ENCODE results near the gene CHMP2A. TPM values are rescaled to one million over a fixed set of nuclear protein-coding genes. Genes with fewer than 3 reads are reported as not detected.

CHMP2A gene
- total RNA-seq, 1 experiment from 2014 or later = 154 TPM

DNA sequence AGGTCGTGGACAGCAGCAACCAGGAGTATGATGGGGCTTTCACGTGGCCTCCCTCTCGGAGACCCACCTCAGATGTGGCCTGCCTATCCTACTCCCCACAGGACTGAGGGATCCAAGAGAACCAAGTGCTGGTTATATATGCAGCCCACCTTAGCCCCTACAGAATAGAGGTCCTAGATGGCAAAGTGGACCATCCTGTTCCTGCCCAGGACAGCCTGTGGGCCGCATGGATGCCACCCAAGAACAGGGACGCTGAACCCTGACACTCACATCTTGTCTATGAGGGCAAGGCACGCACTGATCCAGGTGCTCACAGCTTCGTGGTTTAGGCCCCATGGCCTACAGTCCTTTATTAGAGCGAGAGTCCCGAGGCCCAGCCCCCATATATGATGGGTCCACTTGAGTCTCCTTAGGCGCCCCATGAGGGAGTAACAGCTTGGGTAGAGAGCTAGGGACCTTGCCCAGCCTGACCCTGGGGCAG is 41.7 kb downstream of the CHMP2A start:
- Mint-ChIP-seq H3K36me3 (ENCODE audit: insufficient read depth, unreplicated experiment) (peaks cover 23% of the 10 kb centered on the region), H3K4me3 (ENCODE audit: unreplicated experiment) (peak overlapping the region; percentile 77), H3K27me3 (ENCODE audit: insufficient read depth, unreplicated experiment) (no peaks in the 10 kb centered on the region), H3K27ac (ENCODE audit: low read depth, unreplicated experiment) (peak overlapping the region; percentile 86), H3K4me1 (ENCODE audit: insufficient read depth, unreplicated experiment) (peaks cover 13% of the 10 kb centered on the region), H3K9me3 (ENCODE audit: unreplicated experiment) (peaks cover under 1% of the 10 kb centered on the region)
- DNase-seq (ENCODE audit: unreplicated experiment) = no peak
- ChIA-PET POLR2A (interaction anchor here (0.6 to 3.8 kb wide), 12 partner anchors 13 to 125 kb away, joined by 3 to 35 read pairs (median 4); partner anchors contain the start of genes CHMP2A, TRIM28, UBE2M and ZNF584), CTCF (interaction anchor here (0.7 to 2.0 kb wide), 10 partner anchors 9 to 713 kb away, joined by 3 to 21 read pairs (median 4); no protein-coding TSS in a partner anchor)
- TF ChIP-seq, protein P1, sequence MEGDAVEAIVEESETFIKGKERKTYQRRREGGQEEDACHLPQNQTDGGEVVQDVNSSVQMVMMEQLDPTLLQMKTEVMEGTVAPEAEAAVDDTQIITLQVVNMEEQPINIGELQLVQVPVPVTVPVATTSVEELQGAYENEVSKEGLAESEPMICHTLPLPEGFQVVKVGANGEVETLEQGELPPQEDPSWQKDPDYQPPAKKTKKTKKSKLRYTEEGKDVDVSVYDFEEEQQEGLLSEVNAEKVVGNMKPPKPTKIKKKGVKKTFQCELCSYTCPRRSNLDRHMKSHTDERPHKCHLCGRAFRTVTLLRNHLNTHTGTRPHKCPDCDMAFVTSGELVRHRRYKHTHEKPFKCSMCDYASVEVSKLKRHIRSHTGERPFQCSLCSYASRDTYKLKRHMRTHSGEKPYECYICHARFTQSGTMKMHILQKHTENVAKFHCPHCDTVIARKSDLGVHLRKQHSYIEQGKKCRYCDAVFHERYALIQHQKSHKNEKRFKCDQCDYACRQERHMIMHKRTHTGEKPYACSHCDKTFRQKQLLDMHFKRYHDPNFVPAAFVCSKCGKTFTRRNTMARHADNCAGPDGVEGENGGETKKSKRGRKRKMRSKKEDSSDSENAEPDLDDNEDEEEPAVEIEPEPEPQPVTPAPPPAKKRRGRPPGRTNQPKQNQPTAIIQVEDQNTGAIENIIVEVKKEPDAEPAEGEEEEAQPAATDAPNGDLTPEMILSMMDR (IDR thresholded peaks at IDR 0.05; ENCODE audit: unreplicated experiment) = no peak
- intact Hi-C loops (cut with micrococcal nuclease) = no loop called here
- BruUV-seq (replicated peaks) = no TSS peak

DNA sequence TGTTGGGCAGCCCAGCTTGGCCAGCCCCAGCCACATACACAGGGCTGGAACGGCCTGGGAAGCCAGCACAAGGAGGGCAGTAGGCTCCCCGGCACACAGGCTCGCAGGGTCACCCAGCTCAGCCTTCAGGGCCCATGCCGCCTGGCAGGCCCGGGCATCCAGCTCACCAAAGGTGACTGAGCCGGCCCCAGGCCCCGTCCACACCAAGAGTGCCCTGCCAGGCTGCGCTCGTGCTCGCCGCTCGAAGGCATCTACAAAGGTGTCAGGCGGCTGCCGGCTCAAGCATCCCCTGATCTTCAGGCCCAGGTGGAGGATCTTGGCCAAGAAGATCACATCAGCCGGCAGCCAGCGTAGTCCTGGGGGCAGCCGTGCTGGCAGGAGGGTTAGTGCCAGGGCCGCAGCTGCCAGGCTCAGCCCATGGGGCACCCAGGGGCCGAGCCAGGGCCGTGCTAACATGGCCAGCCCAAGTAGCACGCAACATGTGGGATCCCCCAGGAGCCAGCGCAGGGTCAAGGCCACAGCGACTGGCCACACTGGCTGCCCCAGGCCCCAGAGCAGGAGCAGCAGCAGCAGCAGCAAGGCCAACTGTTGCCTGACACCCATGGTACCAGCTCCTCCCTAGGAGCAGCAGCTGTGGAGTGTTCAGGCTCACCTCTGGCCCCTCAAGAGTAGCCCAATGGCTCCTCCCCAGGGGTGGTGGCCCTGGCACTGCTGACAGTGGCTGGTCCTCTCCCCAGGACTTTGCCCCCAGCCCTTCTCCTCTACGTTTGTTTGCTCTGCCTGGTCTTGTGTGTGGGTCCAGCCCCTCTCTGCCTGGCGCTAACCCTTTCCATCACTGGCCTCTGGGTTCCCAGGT is 43.3 kb downstream of the CHMP2A start, which contains the start of gene SLC27A5:
TSS of gene SLC27A5 (minus strand) at position 640 of the 856 bp plus-strand sequence. CDS start at position 603, 37 bp downstream.
- no peak for DNase-seq (ENCODE audit: unreplicated experiment)
- H3K27me3 Mint-ChIP-seq (ENCODE audit: insufficient read depth, unreplicated experiment) = no peaks in the 10 kb centered on the region
- TF ChIP-seq, protein P1 (IDR thresholded peaks at IDR 0.05; ENCODE audit: unreplicated experiment) = no peak
- intact Hi-C loops (cut with micrococcal nuclease) = no loop called here
- no peak within 1 kb of the TSS for H3K4me3 Mint-ChIP-seq (ENCODE audit: unreplicated experiment)
- BruUV-seq (replicated peaks) = no TSS peak
- no peak within 1 kb of the TSS for H3K27ac Mint-ChIP-seq (ENCODE audit: low read depth, unreplicated experiment)
- H3K4me1 Mint-ChIP-seq (ENCODE audit: insufficient read depth, unreplicated experiment) = peaks cover 8% of the 10 kb centered on the region
- H3K9me3 Mint-ChIP-seq (ENCODE audit: unreplicated experiment) = peaks cover 8% of the 10 kb centered on the region
- ChIA-PET CTCF (no interaction called here), POLR2A (interaction anchor here (1.0 kb wide), 1 partner anchor 8 kb away, joined by 4 read pairs; the partner anchor contains the start of gene ZBTB45)
- H3K36me3 Mint-ChIP-seq (ENCODE audit: insufficient read depth, unreplicated experiment) = peaks cover 15% of the 10 kb centered on the region

DNA sequence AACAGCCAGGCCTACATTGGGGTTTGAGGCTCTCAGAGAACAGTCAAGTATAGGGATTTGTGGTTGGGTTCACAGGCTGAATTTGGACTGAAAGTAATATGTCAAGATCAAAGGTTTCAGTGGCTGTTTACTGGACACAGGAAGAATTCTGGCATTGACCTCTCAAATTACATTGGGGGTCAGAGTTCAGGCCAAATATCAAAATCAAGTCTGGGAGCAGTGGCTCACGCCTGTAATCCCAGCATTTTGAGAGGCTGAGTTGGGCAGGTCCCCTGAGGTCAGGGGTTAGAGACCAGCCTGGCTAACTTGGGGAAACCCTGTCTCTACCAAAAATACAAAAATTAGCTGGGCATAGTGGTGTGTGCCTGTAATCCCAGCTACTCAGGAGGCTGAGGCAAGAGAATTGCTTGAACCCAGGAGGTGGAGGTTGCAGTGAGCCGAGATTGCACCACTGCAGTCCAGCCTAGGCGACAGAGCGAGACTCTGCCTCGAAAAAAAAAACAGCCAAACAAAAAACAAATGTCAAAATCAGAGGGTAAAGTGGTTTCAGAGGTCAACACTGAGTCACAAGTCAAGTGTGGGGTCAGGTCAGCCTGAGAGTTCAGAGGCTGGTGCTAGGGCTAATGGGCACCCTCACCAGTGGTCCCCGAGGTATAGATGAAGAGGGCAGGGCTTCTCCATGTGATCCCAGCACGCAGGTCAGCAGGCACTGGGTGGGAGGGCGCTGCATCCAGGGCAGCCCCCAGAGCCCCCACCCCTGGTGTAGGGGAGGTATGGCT is 44.6 kb downstream of the CHMP2A start:
- peaks cover 15% of the 10 kb centered on the region for H3K36me3 Mint-ChIP-seq (ENCODE audit: insufficient read depth, unreplicated experiment)
- H3K4me3 Mint-ChIP-seq (ENCODE audit: unreplicated experiment) = no peak overlapping the region
- BruUV-seq (replicated peaks) = no TSS peak
- TF ChIP-seq, protein P1 (IDR thresholded peaks at IDR 0.05; ENCODE audit: unreplicated experiment) = no peak
- intact Hi-C loops (cut with micrococcal nuclease) = no loop called here
- DNase-seq (ENCODE audit: unreplicated experiment) = no peak
- no peaks in the 10 kb centered on the region for H3K27me3 Mint-ChIP-seq (ENCODE audit: insufficient read depth, unreplicated experiment)
- ChIA-PET POLR2A (interaction anchor here (1.0 kb wide), 1 partner anchor 10 kb away, joined by 4 read pairs; the partner anchor contains the start of gene ZBTB45), CTCF (interaction anchor here (1.5 kb wide), 1 partner anchor 8 kb away, joined by 3 read pairs; no protein-coding TSS in a partner anchor)
- H3K27ac Mint-ChIP-seq (ENCODE audit: low read depth, unreplicated experiment) = peak overlapping the region; percentile 40
- H3K4me1 Mint-ChIP-seq (ENCODE audit: insufficient read depth, unreplicated experiment) = peaks cover under 1% of the 10 kb centered on the region
- H3K9me3 Mint-ChIP-seq (ENCODE audit: unreplicated experiment) = peaks cover 8% of the 10 kb centered on the region
